ENCODE data around the gene GMDS.

Gene GMDS

GRCh38 chr6:1601158-1602048 lies 644.0 kb downstream of the GMDS start:
- DNase-seq (ENCODE audit: low read depth): no peak

- no peak for DNase-seq (ENCODE audit: low read depth)
These were observed 644.6 kb downstream of the GMDS start for GRCh38 chr6:1600764-1601157.

GRCh38 chr6:1600063-1600763 lies 645.2 kb downstream of the GMDS start:
- no peak for DNase-seq (ENCODE audit: low read depth)

GRCh38 chr6:1599469-1599868 lies 645.9 kb downstream of the GMDS start:
- no peak for DNase-seq (ENCODE audit: low read depth)

GRCh38 chr6:1598886-1599285 lies 646.5 kb downstream of the GMDS start:
- DNase-seq (ENCODE audit: low read depth): no peak

GRCh38 chr6:1598433-1598832 lies 647.0 kb downstream of the GMDS start:
- DNase-seq (ENCODE audit: low read depth): no peak

GRCh38 chr6:1597924-1598323 lies 647.5 kb downstream of the GMDS start:
- no peak for DNase-seq (ENCODE audit: low read depth)

GRCh38 chr6:1597121-1597744 lies 648.2 kb downstream of the GMDS start:
- DNase-seq (ENCODE audit: low read depth): no peak

GRCh38 chr6:1596088-1596852 lies 649.1 kb downstream of the GMDS start:
- DNase-seq (ENCODE audit: low read depth): peak; percentile 37

- DNase-seq (ENCODE audit: low read depth): no peak
These were observed 649.9 kb downstream of the GMDS start for GRCh38 chr6:1595271-1596087.

GRCh38 chr6:1594445-1595200 lies 650.8 kb downstream of the GMDS start:
- DNase-seq (ENCODE audit: low read depth): no peak

GRCh38 chr6:1593958-1594314 lies 651.5 kb downstream of the GMDS start:
- no peak for DNase-seq (ENCODE audit: low read depth)

GRCh38 chr6:1593286-1593957 lies 652.0 kb downstream of the GMDS start:
- no peak for DNase-seq (ENCODE audit: low read depth)

- no peak for DNase-seq (ENCODE audit: low read depth)
These were observed 652.6 kb downstream of the GMDS start for GRCh38 chr6:1592852-1593251.

- no peak for DNase-seq (ENCODE audit: low read depth)
These were observed 653.5 kb downstream of the GMDS start for GRCh38 chr6:1591926-1592325.

GRCh38 chr6:1591243-1591642 lies 654.2 kb downstream of the GMDS start:
- DNase-seq (ENCODE audit: low read depth): no peak

GRCh38 chr6:1590580-1590979 lies 654.8 kb downstream of the GMDS start:
- no peak for DNase-seq (ENCODE audit: low read depth)

- DNase-seq (ENCODE audit: low read depth): no peak
These were observed 656.2 kb downstream of the GMDS start for GRCh38 chr6:1589208-1589607.

- DNase-seq (ENCODE audit: low read depth): no peak
These were observed 657.4 kb downstream of the GMDS start for GRCh38 chr6:1587977-1588376.

- no peak for DNase-seq (ENCODE audit: low read depth)
These were observed 657.9 kb downstream of the GMDS start for GRCh38 chr6:1587546-1587945.
